Measurements from ENCODE around the gene DNAAF8. TPM values are rescaled to one million over a fixed set of nuclear protein-coding genes. Genes with fewer than 3 reads are reported as not detected.

The DNAAF8 gene
- polyA plus RNA-seq, 2 of the 4 experiments (the other 2 are of a cell fraction) = 1.6 TPM

- Histone ChIP-seq H3K4me1 (peaks cover 26% of the 10 kb centered on the region), H3K4me2 (peak within 1 kb of the TSS; percentile 40; the same call in 2 of the 3 replicates), H3K27ac (peak within 1 kb of the TSS; percentile 49 to 80; a peak in 3 of 6 replicates), H3K9me3 (no peaks in the 10 kb centered on the region), H3K4me3 (no peak within 1 kb of the TSS)
- FAIRE-seq (no peak), DNase-seq (ENCODE audit: low read depth in 1 of 2, low spot score in 1 of 2) (no peak), ATAC-seq (peak; percentile 26 to 36; a peak in 4 of 6 replicates)
- CTCF ChIA-PET = interaction anchor here (0.5 to 1.5 kb wide), 4 partner anchors 8 to 311 kb away, joined by 3 to 4 read pairs (median 3); partner anchors contain the start of gene SMIM22
- POLR2A ChIA-PET = no interaction called here
- no peak for TF ChIP-seq ZC3H11A (IDR thresholded peaks at IDR 0.05)
- TF ChIP-seq NFE2L2 (conservative IDR thresholded peaks at IDR 0.05; ENCODE audit: low read length) = no peak
- TF ChIP-seq HOXA7 (CRISPR knock-in tag; IDR thresholded peaks at IDR 0.05) = no peak
- TF ChIP-seq HES2 (IDR thresholded peaks at IDR 0.05) = no peak
- TF ChIP-seq, protein P1, sequence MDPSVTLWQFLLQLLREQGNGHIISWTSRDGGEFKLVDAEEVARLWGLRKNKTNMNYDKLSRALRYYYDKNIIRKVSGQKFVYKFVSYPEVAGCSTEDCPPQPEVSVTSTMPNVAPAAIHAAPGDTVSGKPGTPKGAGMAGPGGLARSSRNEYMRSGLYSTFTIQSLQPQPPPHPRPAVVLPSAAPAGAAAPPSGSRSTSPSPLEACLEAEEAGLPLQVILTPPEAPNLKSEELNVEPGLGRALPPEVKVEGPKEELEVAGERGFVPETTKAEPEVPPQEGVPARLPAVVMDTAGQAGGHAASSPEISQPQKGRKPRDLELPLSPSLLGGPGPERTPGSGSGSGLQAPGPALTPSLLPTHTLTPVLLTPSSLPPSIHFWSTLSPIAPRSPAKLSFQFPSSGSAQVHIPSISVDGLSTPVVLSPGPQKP (IDR thresholded peaks at IDR 0.05; ENCODE audit: low read depth, low read length) = no peak
- TF ChIP-seq HEYL (CRISPR knock-in tag; IDR thresholded peaks at IDR 0.05) = no peak
- TF ChIP-seq POLR2A (IDR thresholded peaks at IDR 0.05; ENCODE audit: low read length) = no peak
- no peak for TF ChIP-seq FOXS1 (CRISPR knock-in tag; IDR thresholded peaks at IDR 0.05)
- no peak for TF ChIP-seq ZNF302 (CRISPR knock-in tag; IDR thresholded peaks at IDR 0.05)
- 82% methylated on average over 11 of the region's 14 CpGs for WGBS (ENCODE audit: missing lambda C conversion rate)
Measured at GRCh38 chr16:4787627-4788482, 53.5 kb downstream of the DNAAF8 start, which contains the start of gene SEPTIN12. Gene SEPTIN12, minus strand, starts transcription at chr16:4788345. Its CDS starts 700 bp downstream, at chr16:4787645.

- Histone ChIP-seq H3K9me3 (no peaks in the 10 kb centered on the region), H3K4me3 (no peak overlapping the region), H3K4me2 (peak overlapping the region; percentile 40; the same call in 2 of the 3 replicates), H3K4me1 (peaks cover 26% of the 10 kb centered on the region), H3K27ac (peak overlapping the region in 1 of 2 experiments; percentile 80; a peak in 3 of 6 replicates)
- WGBS (ENCODE audit: missing lambda C conversion rate) = 35% methylated on average over 9 of the region's 9 CpGs
- no peak for FAIRE-seq
- TF ChIP-seq PHF8 (IDR thresholded peaks at IDR 0.05; ENCODE audit: borderline replicate concordance, low read depth) = no peak
- TF ChIP-seq, protein P2, sequence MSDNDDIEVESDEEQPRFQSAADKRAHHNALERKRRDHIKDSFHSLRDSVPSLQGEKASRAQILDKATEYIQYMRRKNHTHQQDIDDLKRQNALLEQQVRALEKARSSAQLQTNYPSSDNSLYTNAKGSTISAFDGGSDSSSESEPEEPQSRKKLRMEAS (IDR thresholded peaks at IDR 0.05) = 0 out of 2 replicates have a peak, but pooled peaks have one; percentile 39
- ChIA-PET POLR2A (no interaction called here), CTCF (interaction anchor here (0.6 to 1.3 kb wide), 3 partner anchors 13 to 850 kb away, joined by 3 read pairs; no protein-coding TSS in a partner anchor)
- DNase-seq (ENCODE audit: low read depth in 1 of 2, low spot score in 1 of 2) = no peak
- peak; percentile 27 to 51 for ATAC-seq
Measured at GRCh38 chr16:4788489-4788889, 54.2 kb downstream of the DNAAF8 start.

GRCh38 chr16:4788910-4789309 lies 54.6 kb downstream of the DNAAF8 start:
- FAIRE-seq (no peak), DNase-seq (ENCODE audit: low read depth in 1 of 2, low spot score in 1 of 2) (no peak), ATAC-seq (0 out of 6 replicates have a peak, but pooled peaks of 1 of the 2 experiments have one; percentile 48)
- Histone ChIP-seq H3K27ac (peak overlapping the region in 1 of 2 experiments; percentile 80; a peak in 3 of 6 replicates), H3K9me3 (no peaks in the 10 kb centered on the region), H3K4me2 (peak overlapping the region; percentile 40; the same call in 1 of the 3 replicates), H3K4me3 (no peak overlapping the region), H3K4me1 (peaks cover 26% of the 10 kb centered on the region)
- POLR2A ChIA-PET = no interaction called here
- 86% methylated on average over 7 of the region's 7 CpGs for WGBS (ENCODE audit: missing lambda C conversion rate)
- TF ChIP-seq PBX3 (IDR thresholded peaks at IDR 0.05) (no peak), BHLHE40 (IDR thresholded peaks at IDR 0.05; ENCODE audit: low read depth, low read length) (no peak), HEYL (CRISPR knock-in tag; IDR thresholded peaks at IDR 0.05) (no peak), FOXS1 (CRISPR knock-in tag; IDR thresholded peaks at IDR 0.05) (no peak), PHF8 (IDR thresholded peaks at IDR 0.05; ENCODE audit: borderline replicate concordance, low read depth) (no peak), POLR2AphosphoS2 (conservative IDR thresholded peaks at IDR 0.05; ENCODE audit: low read length) (no peak), MAZ (IDR thresholded peaks at IDR 0.05; ENCODE audit: borderline replicate concordance, low read depth, low read length) (no peak), ZC3H11A (IDR thresholded peaks at IDR 0.05) (no peak), BCL3 (IDR thresholded peaks at IDR 0.05) (no peak), NFE2L2 (conservative IDR thresholded peaks at IDR 0.05; ENCODE audit: low read length) (no peak), TFCP2L1 (CRISPR knock-in tag; IDR thresholded peaks at IDR 0.05) (no peak), RARB (CRISPR knock-in tag; IDR thresholded peaks at IDR 0.05) (no peak), CBX8 (IDR thresholded peaks at IDR 0.05) (no peak), SMC3 (IDR thresholded peaks at IDR 0.05) (no peak), MAFK (IDR thresholded peaks at IDR 0.05; ENCODE audit: partially characterized antibody) (no peak), KDM5A (IDR thresholded peaks at IDR 0.05) (no peak)
- TF ChIP-seq, protein P3, sequence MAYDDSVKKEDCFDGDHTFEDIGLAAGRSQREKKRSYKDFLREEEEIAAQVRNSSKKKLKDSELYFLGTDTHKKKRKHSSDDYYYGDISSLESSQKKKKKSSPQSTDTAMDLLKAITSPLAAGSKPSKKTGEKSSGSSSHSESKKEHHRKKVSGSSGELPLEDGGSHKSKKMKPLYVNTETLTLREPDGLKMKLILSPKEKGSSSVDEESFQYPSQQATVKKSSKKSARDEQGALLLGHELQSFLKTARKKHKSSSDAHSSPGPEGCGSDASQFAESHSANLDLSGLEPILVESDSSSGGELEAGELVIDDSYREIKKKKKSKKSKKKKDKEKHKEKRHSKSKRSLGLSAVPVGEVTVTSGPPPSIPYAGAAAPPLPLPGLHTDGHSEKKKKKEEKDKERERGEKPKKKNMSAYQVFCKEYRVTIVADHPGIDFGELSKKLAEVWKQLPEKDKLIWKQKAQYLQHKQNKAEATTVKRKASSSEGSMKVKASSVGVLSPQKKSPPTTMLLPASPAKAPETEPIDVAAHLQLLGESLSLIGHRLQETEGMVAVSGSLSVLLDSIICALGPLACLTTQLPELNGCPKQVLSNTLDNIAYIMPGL (CRISPR knock-in tag; IDR thresholded peaks at IDR 0.05; ENCODE audit: borderline replicate concordance) = no peak
- CTCF ChIA-PET = interaction anchor here (0.6 to 1.3 kb wide), 2 partner anchors 167 to 850 kb away, joined by 3 read pairs; no protein-coding TSS in a partner anchor

Data from A549 (cell line).